ENCODE measurements around the gene IFI44. TPM values are rescaled to one million over a fixed set of nuclear protein-coding genes. Genes with fewer than 3 reads are reported as not detected.

The IFI44 gene
- total and polyA plus RNA-seq, 2 experiments from 2014 or later, result not detected

DNA sequence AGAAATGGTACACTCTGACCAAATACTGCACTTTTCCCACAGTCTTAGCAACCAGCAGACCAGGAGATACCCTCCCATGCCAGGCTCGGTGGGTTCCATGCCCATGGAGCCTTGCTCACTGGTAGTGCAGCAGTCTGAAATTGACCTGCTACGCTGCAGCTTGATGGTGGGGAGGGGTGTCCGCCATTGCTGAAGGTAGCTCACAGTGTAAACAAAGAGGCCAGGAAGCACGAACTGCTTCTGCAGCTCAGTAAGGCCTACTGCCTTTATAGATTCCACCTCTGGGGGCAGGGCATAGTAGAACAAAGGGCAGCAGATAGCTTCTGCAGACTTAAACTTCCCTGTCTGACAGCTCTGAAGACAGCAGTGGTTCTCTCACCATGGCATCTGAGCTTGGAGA is 41.7 kb upstream of the IFI44 start:
- H3K4me3 Mint-ChIP-seq, result no peak overlapping the region
- Histone ChIP-seq H3K27me3 (ENCODE audit: insufficient read depth) (no peaks in the 10 kb centered on the region), H3F3A (replicated peaks; ENCODE audit: low read depth) (no peaks in the 10 kb centered on the region), H3K27ac (ENCODE audit: low read depth) (no peak overlapping the region), H3K9me2 (ENCODE audit: insufficient read depth) (no peaks in the 10 kb centered on the region), H3K79me2 (replicated peaks; ENCODE audit: insufficient read depth) (no peaks in the 10 kb centered on the region), H3K4me2 (no peak overlapping the region), H3K4me1 (ENCODE audit: insufficient read depth) (no peaks in the 10 kb centered on the region), H2AFZ (peak overlapping the region; percentile 88), H4K20me1 (replicated peaks; ENCODE audit: insufficient read depth) (no peaks in the 10 kb centered on the region), H3K36me3 (ENCODE audit: insufficient read depth) (no peaks in the 10 kb centered on the region), H3K4me3 (no peak overlapping the region)
- TF ChIP-seq JUNB (IDR thresholded peaks at IDR 0.05; ENCODE audit: unreplicated experiment), result no peak
- no peak for TF ChIP-seq EZH2 (IDR thresholded peaks at IDR 0.05; ENCODE audit: low read depth, unreplicated experiment)
- TF ChIP-seq CREB1 (CRISPR knock-in tag; IDR thresholded peaks at IDR 0.05; ENCODE audit: low read depth), result no peak
- TF ChIP-seq, protein P1, sequence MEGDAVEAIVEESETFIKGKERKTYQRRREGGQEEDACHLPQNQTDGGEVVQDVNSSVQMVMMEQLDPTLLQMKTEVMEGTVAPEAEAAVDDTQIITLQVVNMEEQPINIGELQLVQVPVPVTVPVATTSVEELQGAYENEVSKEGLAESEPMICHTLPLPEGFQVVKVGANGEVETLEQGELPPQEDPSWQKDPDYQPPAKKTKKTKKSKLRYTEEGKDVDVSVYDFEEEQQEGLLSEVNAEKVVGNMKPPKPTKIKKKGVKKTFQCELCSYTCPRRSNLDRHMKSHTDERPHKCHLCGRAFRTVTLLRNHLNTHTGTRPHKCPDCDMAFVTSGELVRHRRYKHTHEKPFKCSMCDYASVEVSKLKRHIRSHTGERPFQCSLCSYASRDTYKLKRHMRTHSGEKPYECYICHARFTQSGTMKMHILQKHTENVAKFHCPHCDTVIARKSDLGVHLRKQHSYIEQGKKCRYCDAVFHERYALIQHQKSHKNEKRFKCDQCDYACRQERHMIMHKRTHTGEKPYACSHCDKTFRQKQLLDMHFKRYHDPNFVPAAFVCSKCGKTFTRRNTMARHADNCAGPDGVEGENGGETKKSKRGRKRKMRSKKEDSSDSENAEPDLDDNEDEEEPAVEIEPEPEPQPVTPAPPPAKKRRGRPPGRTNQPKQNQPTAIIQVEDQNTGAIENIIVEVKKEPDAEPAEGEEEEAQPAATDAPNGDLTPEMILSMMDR (conservative IDR thresholded peaks at IDR 0.05; ENCODE audit: low read depth in 2 of 2), result 0 out of 4 replicates have a peak, but pooled peaks of 1 of the 2 experiments have one; percentile 0
- TF ChIP-seq ZNF114 (CRISPR knock-in tag; IDR thresholded peaks at IDR 0.05), result no peak
- ATAC-seq, result peak; percentile 61
- peak; percentile 12 for DNase-seq (ENCODE audit: low spot score)
- no peaks in the 10 kb centered on the region for H3K4me1 Mint-ChIP-seq
- no peaks in the 10 kb centered on the region for H3K36me3 Mint-ChIP-seq (ENCODE audit: low read depth)
- H3K9me3 Mint-ChIP-seq, result no peaks in the 10 kb centered on the region; the same call in 2 of the 3 replicates
- no peak overlapping the region for H3K27ac Mint-ChIP-seq
- H3K27me3 Mint-ChIP-seq (ENCODE audit: insufficient read depth, low read depth, poor library complexity), result peaks cover 5% of the 10 kb centered on the region

DNA sequence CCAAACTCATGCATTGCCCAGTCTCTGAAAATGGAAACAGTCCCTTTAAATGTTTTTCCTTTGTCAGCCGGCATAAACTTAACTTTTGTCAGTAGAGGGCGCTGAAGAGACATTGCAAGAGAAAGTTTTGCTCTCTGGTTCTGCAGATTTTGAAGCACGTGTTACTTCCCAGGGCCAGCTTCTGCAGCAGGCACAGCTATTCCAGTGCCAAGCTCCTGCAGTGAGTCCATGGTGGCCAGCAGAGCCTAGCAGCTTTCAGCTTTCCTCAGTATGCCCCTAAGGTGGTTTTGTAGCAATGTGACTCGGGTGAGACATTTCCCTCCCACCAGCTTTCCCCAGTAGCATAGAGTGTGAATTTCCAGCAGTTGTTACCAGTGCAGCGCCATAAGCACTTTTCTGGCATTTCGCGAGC is 32.0 kb upstream of the IFI44 start:
- Mint-ChIP-seq H3K9me3 (no peaks in the 10 kb centered on the region), H3K4me3 (no peak overlapping the region), H3K4me1 (no peaks in the 10 kb centered on the region), H3K27ac (no peak overlapping the region), H3K27me3 (ENCODE audit: insufficient read depth, low read depth, poor library complexity) (peaks cover 2% of the 10 kb centered on the region), H3K36me3 (ENCODE audit: low read depth) (no peaks in the 10 kb centered on the region)
- no peaks in the 10 kb centered on the region for H3K4me1 ChIP-seq (ENCODE audit: insufficient read depth)
- H3K4me3 ChIP-seq, result no peak overlapping the region
- no peak for TF ChIP-seq EZH2phosphoT487 (IDR thresholded peaks at IDR 0.05; ENCODE audit: unreplicated experiment)
- TF ChIP-seq, protein P1 (conservative IDR thresholded peaks at IDR 0.05; ENCODE audit: low read depth in 2 of 2), result peak; percentile 79 to 88
- H3K27ac ChIP-seq (ENCODE audit: low read depth), result no peak overlapping the region
- no peaks in the 10 kb centered on the region for H3K9me2 ChIP-seq (ENCODE audit: insufficient read depth)
- no peak overlapping the region for H3K4me2 ChIP-seq
- ATAC-seq (peak; percentile 92), DNase-seq (ENCODE audit: low spot score) (peak; percentile 95)
- H3K27me3 ChIP-seq (ENCODE audit: insufficient read depth), result no peaks in the 10 kb centered on the region
- H3K36me3 ChIP-seq (ENCODE audit: insufficient read depth), result no peaks in the 10 kb centered on the region
- H3K79me2 ChIP-seq (replicated peaks; ENCODE audit: insufficient read depth), result no peaks in the 10 kb centered on the region
- no peaks in the 10 kb centered on the region for H3F3A ChIP-seq (replicated peaks; ENCODE audit: low read depth)
- H4K20me1 ChIP-seq (replicated peaks; ENCODE audit: insufficient read depth), result no peaks in the 10 kb centered on the region
- H2AFZ ChIP-seq, result no peak overlapping the region

DNA sequence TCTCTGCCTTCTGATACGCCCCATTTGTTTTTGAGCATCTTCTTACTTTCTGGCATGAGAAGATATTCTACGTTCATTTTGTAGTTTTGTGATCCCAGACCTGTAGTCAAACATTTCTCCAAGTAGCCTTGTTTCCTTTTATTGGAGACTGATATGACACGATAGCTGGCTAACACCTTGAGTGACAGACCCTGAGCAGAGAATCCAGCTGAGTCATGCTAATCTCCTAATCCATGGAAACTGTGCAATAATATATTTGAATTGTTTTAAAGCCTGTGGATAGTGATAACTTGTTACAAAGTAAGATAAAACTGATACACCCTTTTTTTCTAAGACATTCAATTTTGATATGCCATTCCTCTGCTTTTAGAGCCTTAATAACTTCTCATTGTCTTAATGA is 30.6 kb upstream of the IFI44 start:
- Histone ChIP-seq H3K4me1 (ENCODE audit: insufficient read depth) (no peaks in the 10 kb centered on the region), H3F3A (replicated peaks; ENCODE audit: low read depth) (no peaks in the 10 kb centered on the region), H2AFZ (no peak overlapping the region), H3K4me2 (no peak overlapping the region), H3K9me2 (ENCODE audit: insufficient read depth) (no peaks in the 10 kb centered on the region), H3K4me3 (no peak overlapping the region), H3K27ac (ENCODE audit: low read depth) (no peak overlapping the region), H3K79me2 (replicated peaks; ENCODE audit: insufficient read depth) (no peaks in the 10 kb centered on the region), H3K36me3 (ENCODE audit: insufficient read depth) (no peaks in the 10 kb centered on the region), H3K27me3 (ENCODE audit: insufficient read depth) (no peaks in the 10 kb centered on the region), H4K20me1 (replicated peaks; ENCODE audit: insufficient read depth) (no peaks in the 10 kb centered on the region)
- Mint-ChIP-seq H3K27ac (no peak overlapping the region), H3K4me3 (no peak overlapping the region), H3K27me3 (ENCODE audit: insufficient read depth, low read depth, poor library complexity) (peaks cover 2% of the 10 kb centered on the region), H3K36me3 (ENCODE audit: low read depth) (no peaks in the 10 kb centered on the region), H3K4me1 (no peaks in the 10 kb centered on the region), H3K9me3 (no peaks in the 10 kb centered on the region)
- DNase-seq (ENCODE audit: low spot score) (no peak), ATAC-seq (no peak)

Measured in GM23338 (cell line).